ENCODE results near the gene MSRB1. TPM values are rescaled to one million over a fixed set of nuclear protein-coding genes. Genes with fewer than 3 reads are reported as not detected.

The MSRB1 gene
- polyA plus RNA-seq, result 38.8 TPM
- long read RNA-seq, donor 1, transcript MSRB1-201 (4 exons, 1,423 nt), result major isoform, 23 of 23 reads
- long read RNA-seq, donor 1, partial matches to known transcripts, result 0 of 23 reads
- long read RNA-seq, donor 1, other reads (novel, unspliced or antisense), result 0 of 23 reads
- long read RNA-seq, donor 2, transcript MSRB1-201 (4 exons, 1,423 nt), result major isoform, 35 of 35 reads
- long read RNA-seq, donor 2, partial matches to known transcripts, result 0 of 35 reads
- long read RNA-seq, donor 2, other reads (novel, unspliced or antisense), result 0 of 35 reads
- long read RNA-seq, donor 3, result 0 reads
- long read RNA-seq, donor 4, transcript MSRB1-201 (4 exons, 1,423 nt), result major isoform, 6 of 6 reads
- long read RNA-seq, donor 4, partial matches to known transcripts, result 0 of 6 reads
- long read RNA-seq, donor 4, other reads (novel, unspliced or antisense), result 0 of 6 reads
- long read RNA-seq, donor 5, transcript MSRB1-201 (4 exons, 1,423 nt), result major isoform, 25 of 25 reads
- long read RNA-seq, donor 5, partial matches to known transcripts, result 0 of 25 reads
- long read RNA-seq, donor 5, other reads (novel, unspliced or antisense), result 0 of 25 reads
- long read RNA-seq, donor 6, transcript MSRB1-201 (4 exons, 1,423 nt), result major isoform, 37 of 37 reads
- long read RNA-seq, donor 6, partial matches to known transcripts, result 0 of 37 reads
- long read RNA-seq, donor 6, other reads (novel, unspliced or antisense), result 0 of 37 reads
- long read RNA-seq, donor 7, transcript MSRB1-201 (4 exons, 1,423 nt), result major isoform, 7 of 8 reads
- long read RNA-seq, donor 7, partial matches to known transcripts, result 0 of 8 reads
- long read RNA-seq, donor 7, other reads (novel, unspliced or antisense), result 0 of 8 reads
- long read RNA-seq, donor 8, transcript MSRB1-201 (4 exons, 1,423 nt), result major isoform, 54 of 54 reads
- long read RNA-seq, donor 8, partial matches to known transcripts, result 0 of 54 reads
- long read RNA-seq, donor 8, other reads (novel, unspliced or antisense), result 0 of 54 reads
- long read RNA-seq, donor 9, transcript MSRB1-201 (4 exons, 1,423 nt), result major isoform, 54 of 54 reads
- long read RNA-seq, donor 9, partial matches to known transcripts, result 0 of 54 reads
- long read RNA-seq, donor 9, other reads (novel, unspliced or antisense), result 0 of 54 reads
- long read RNA-seq, donor 10, transcript MSRB1-201 (4 exons, 1,423 nt), result major isoform, 25 of 26 reads
- long read RNA-seq, donor 10, partial matches to known transcripts, result 0 of 26 reads
- long read RNA-seq, donor 10, other reads (novel, unspliced or antisense), result 0 of 26 reads
- long read RNA-seq, donor 11, transcript MSRB1-201 (4 exons, 1,423 nt), result major isoform, 29 of 29 reads
- long read RNA-seq, donor 11, partial matches to known transcripts, result 0 of 29 reads
- long read RNA-seq, donor 11, other reads (novel, unspliced or antisense), result 0 of 29 reads

GRCh38 chr16:1942810-1943726, at the start of gene MSRB1:
Gene MSRB1, minus strand, starts transcription at chr16:1943199. Its CDS starts 43 bp downstream, at chr16:1943156.
- DNase-seq, result peak; percentile 99
- peaks cover 41% of the 10 kb centered on the region for H3K4me1 ChIP-seq (ENCODE audit: control insufficient read depth, insufficient read depth, low read length)
- H3K27me3 ChIP-seq (ENCODE audit: control insufficient read depth, insufficient read depth, low read length), result no peaks in the 10 kb centered on the region
- 20% methylated on average over 1 of the region's 77 CpGs for WGBS (ENCODE audit: insufficient coverage, low lambda C conversion rate)
- H3K27ac ChIP-seq (ENCODE audit: low read length), result peak within 1 kb of the TSS; percentile 96
- H3K36me3 ChIP-seq (ENCODE audit: control insufficient read depth, insufficient read depth, low read length), result peaks cover 17% of the 10 kb centered on the region
- peak within 1 kb of the TSS; percentile 96 for H3K4me3 ChIP-seq (ENCODE audit: low read length)
- peaks cover 2% of the 10 kb centered on the region for H3K9me3 ChIP-seq (ENCODE audit: control insufficient read depth, low read depth, low read length)

- no peak overlapping the region for H3K4me3 ChIP-seq (ENCODE audit: low read length)
- peaks cover 6% of the 10 kb centered on the region for H3K36me3 ChIP-seq (ENCODE audit: control insufficient read depth, insufficient read depth, low read length)
- peaks cover 21% of the 10 kb centered on the region for H3K9me3 ChIP-seq (ENCODE audit: control insufficient read depth, low read depth, low read length)
- peaks cover 30% of the 10 kb centered on the region for H3K27me3 ChIP-seq (ENCODE audit: control insufficient read depth, insufficient read depth, low read length)
- H3K27ac ChIP-seq (ENCODE audit: low read length), result no peak overlapping the region
- no CpG with 5 or more reads among the region's 96 CpGs for WGBS (ENCODE audit: insufficient coverage, low lambda C conversion rate)
- peak; percentile 88 to 90 for DNase-seq
- H3K4me1 ChIP-seq (ENCODE audit: control insufficient read depth, insufficient read depth, low read length), result peaks cover 25% of the 10 kb centered on the region
Observed at GRCh38 chr16:1991948-1992703, 49.1 kb upstream of the MSRB1 start.

GRCh38 chr16:1991588-1991947, 48.6 kb upstream of the MSRB1 start:
- no peak overlapping the region for H3K27ac ChIP-seq (ENCODE audit: low read length)
- peaks cover 30% of the 10 kb centered on the region for H3K27me3 ChIP-seq (ENCODE audit: control insufficient read depth, insufficient read depth, low read length)
- no CpG with 5 or more reads among the region's 22 CpGs for WGBS (ENCODE audit: insufficient coverage, low lambda C conversion rate)
- DNase-seq, result no peak
- peaks cover 25% of the 10 kb centered on the region for H3K4me1 ChIP-seq (ENCODE audit: control insufficient read depth, insufficient read depth, low read length)
- peaks cover 21% of the 10 kb centered on the region for H3K9me3 ChIP-seq (ENCODE audit: control insufficient read depth, low read depth, low read length)
- H3K36me3 ChIP-seq (ENCODE audit: control insufficient read depth, insufficient read depth, low read length), result peaks cover 7% of the 10 kb centered on the region
- no peak overlapping the region for H3K4me3 ChIP-seq (ENCODE audit: low read length)

- Histone ChIP-seq H3K27me3 (ENCODE audit: control insufficient read depth, insufficient read depth, low read length) (peaks cover 30% of the 10 kb centered on the region), H3K9me3 (ENCODE audit: control insufficient read depth, low read depth, low read length) (peaks cover 21% of the 10 kb centered on the region), H3K4me1 (ENCODE audit: control insufficient read depth, insufficient read depth, low read length) (peaks cover 27% of the 10 kb centered on the region), H3K27ac (ENCODE audit: low read length) (no peak overlapping the region), H3K4me3 (ENCODE audit: low read length) (no peak overlapping the region), H3K36me3 (ENCODE audit: control insufficient read depth, insufficient read depth, low read length) (peaks cover 12% of the 10 kb centered on the region)
- peak in 1 of 2 donors; percentile 26 for DNase-seq
- WGBS (ENCODE audit: insufficient coverage, low lambda C conversion rate), result no CpG with 5 or more reads among the region's 18 CpGs
Observed at GRCh38 chr16:1991135-1991551, 48.1 kb upstream of the MSRB1 start.

- peaks cover 30% of the 10 kb centered on the region for H3K27me3 ChIP-seq (ENCODE audit: control insufficient read depth, insufficient read depth, low read length)
- peaks cover 21% of the 10 kb centered on the region for H3K9me3 ChIP-seq (ENCODE audit: control insufficient read depth, low read depth, low read length)
- H3K36me3 ChIP-seq (ENCODE audit: control insufficient read depth, insufficient read depth, low read length), result peaks cover 18% of the 10 kb centered on the region
- H3K27ac ChIP-seq (ENCODE audit: low read length), result no peak overlapping the region
- peaks cover 33% of the 10 kb centered on the region for H3K4me1 ChIP-seq (ENCODE audit: control insufficient read depth, insufficient read depth, low read length)
- WGBS (ENCODE audit: insufficient coverage, low lambda C conversion rate), result no CpG with 5 or more reads among the region's 50 CpGs
- DNase-seq, result peak in 1 of 2 donors; percentile 45
- peak overlapping the region; percentile 33 for H3K4me3 ChIP-seq (ENCODE audit: low read length)
Observed at GRCh38 chr16:1990351-1991134, 47.5 kb upstream of the MSRB1 start.

GRCh38 chr16:1990101-1990350, 47.0 kb upstream of the MSRB1 start:
- WGBS (ENCODE audit: insufficient coverage, low lambda C conversion rate), result no CpG with 5 or more reads among the region's 25 CpGs
- Histone ChIP-seq H3K27ac (ENCODE audit: low read length) (no peak overlapping the region), H3K36me3 (ENCODE audit: control insufficient read depth, insufficient read depth, low read length) (peaks cover 23% of the 10 kb centered on the region), H3K4me1 (ENCODE audit: control insufficient read depth, insufficient read depth, low read length) (peaks cover 39% of the 10 kb centered on the region), H3K9me3 (ENCODE audit: control insufficient read depth, low read depth, low read length) (peaks cover 21% of the 10 kb centered on the region), H3K27me3 (ENCODE audit: control insufficient read depth, insufficient read depth, low read length) (peaks cover 30% of the 10 kb centered on the region), H3K4me3 (ENCODE audit: low read length) (no peak overlapping the region)
- DNase-seq, result no peak

GRCh38 chr16:1989209-1990100, 46.5 kb upstream of the MSRB1 start, which contains the start of gene SYNGR3:
Gene SYNGR3, plus strand, starts transcription at chr16:1989970. Its CDS starts 133 bp downstream, at chr16:1990103.
- Histone ChIP-seq H3K27ac (ENCODE audit: low read length) (no peak within 1 kb of the TSS), H3K27me3 (ENCODE audit: control insufficient read depth, insufficient read depth, low read length) (peaks cover 30% of the 10 kb centered on the region), H3K36me3 (ENCODE audit: control insufficient read depth, insufficient read depth, low read length) (peaks cover 23% of the 10 kb centered on the region), H3K4me3 (ENCODE audit: low read length) (peak within 1 kb of the TSS; percentile 33), H3K9me3 (ENCODE audit: control insufficient read depth, low read depth, low read length) (peaks cover 21% of the 10 kb centered on the region), H3K4me1 (ENCODE audit: control insufficient read depth, insufficient read depth, low read length) (peaks cover 41% of the 10 kb centered on the region)
- DNase-seq, result no peak
- no CpG with 5 or more reads among the region's 67 CpGs for WGBS (ENCODE audit: insufficient coverage, low lambda C conversion rate)

- Histone ChIP-seq H3K4me3 (ENCODE audit: low read length) (no peak overlapping the region), H3K36me3 (ENCODE audit: control insufficient read depth, insufficient read depth, low read length) (peaks cover 23% of the 10 kb centered on the region), H3K27me3 (ENCODE audit: control insufficient read depth, insufficient read depth, low read length) (peaks cover 41% of the 10 kb centered on the region), H3K9me3 (ENCODE audit: control insufficient read depth, low read depth, low read length) (peaks cover 13% of the 10 kb centered on the region), H3K27ac (ENCODE audit: low read length) (no peak overlapping the region), H3K4me1 (ENCODE audit: control insufficient read depth, insufficient read depth, low read length) (peaks cover 52% of the 10 kb centered on the region)
- no CpG with 5 or more reads among the region's 10 CpGs for WGBS (ENCODE audit: insufficient coverage, low lambda C conversion rate)
- DNase-seq, result no peak
Observed at GRCh38 chr16:1987198-1987597, 44.2 kb upstream of the MSRB1 start.

All from large intestine (tissue), 12 donors.